ENCODE results near the gene FAIM2.

DNA sequence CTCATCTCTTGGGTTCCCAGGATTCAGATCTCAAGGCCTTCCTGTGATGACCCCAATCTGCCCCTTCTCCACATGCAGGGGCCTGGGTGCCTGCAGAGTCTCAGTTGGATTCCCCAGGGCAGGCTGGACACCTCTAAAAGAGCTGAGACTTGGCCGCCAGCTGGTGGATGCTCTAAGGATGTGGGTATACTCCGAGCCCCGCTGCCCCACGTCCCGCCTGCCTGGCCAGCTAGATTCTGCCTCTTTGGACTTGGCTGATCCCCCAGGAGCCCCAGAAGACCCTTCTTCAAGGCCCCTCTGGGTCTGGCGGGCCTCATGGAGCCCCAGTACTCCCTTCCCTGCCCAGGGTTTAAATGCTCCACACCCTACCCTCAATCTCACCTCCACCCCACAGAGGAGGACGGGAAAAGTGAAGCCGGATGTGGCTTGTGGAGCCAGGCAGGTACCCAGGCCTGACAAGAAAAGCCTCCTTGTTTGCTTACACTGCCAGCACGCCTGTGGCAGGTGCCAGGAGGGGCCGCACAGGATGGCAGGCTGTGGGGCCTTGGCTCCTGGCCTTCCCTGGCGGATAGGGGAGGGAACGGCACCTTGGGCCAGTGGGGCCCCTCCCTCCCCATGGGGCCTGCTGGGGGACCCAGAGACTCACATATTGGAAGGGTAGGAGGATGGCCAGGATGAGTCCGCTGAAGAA lies 15.1 kb downstream of the FAIM2 start:
- TF ChIP-seq, protein P1, sequence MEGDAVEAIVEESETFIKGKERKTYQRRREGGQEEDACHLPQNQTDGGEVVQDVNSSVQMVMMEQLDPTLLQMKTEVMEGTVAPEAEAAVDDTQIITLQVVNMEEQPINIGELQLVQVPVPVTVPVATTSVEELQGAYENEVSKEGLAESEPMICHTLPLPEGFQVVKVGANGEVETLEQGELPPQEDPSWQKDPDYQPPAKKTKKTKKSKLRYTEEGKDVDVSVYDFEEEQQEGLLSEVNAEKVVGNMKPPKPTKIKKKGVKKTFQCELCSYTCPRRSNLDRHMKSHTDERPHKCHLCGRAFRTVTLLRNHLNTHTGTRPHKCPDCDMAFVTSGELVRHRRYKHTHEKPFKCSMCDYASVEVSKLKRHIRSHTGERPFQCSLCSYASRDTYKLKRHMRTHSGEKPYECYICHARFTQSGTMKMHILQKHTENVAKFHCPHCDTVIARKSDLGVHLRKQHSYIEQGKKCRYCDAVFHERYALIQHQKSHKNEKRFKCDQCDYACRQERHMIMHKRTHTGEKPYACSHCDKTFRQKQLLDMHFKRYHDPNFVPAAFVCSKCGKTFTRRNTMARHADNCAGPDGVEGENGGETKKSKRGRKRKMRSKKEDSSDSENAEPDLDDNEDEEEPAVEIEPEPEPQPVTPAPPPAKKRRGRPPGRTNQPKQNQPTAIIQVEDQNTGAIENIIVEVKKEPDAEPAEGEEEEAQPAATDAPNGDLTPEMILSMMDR (IDR thresholded peaks at IDR 0.05; ENCODE audit: poor library complexity), result no peak
- TF ChIP-seq EZH2phosphoT487 (IDR thresholded peaks at IDR 0.05; ENCODE audit: low read depth, severe bottlenecking, unreplicated experiment), result no peak
- no peak for TF ChIP-seq EZH2 (IDR thresholded peaks at IDR 0.05; ENCODE audit: borderline replicate concordance)

Measured in hepatocyte (in vitro differentiated cells).